ES-I3 (cell line): Measurements from ENCODE around the gene AP2M1.

ENCODE experiments used
- H3K36me3 ChIP-seq: 2 replicates; pipeline ENCODE4 v1.6.1; 2013; ENCODE audit warnings: mild to moderate bottlenecking, low read length, control low read depth, moderate library complexity; ENCODE audit not compliant: insufficient read depth
- H3K4me1 ChIP-seq: 2 replicates; pipeline ENCODE4 v1.6.1; 2013; ENCODE audit warnings: mild to moderate bottlenecking, control low read depth, low read length; ENCODE audit not compliant: insufficient read depth
- H3K9ac ChIP-seq: 2 replicates; pipeline ENCODE4 v1.6.1; 2013; ENCODE audit warnings: low read depth, mild to moderate bottlenecking, low read length, moderate library complexity
- H3K9me3 ChIP-seq: 2 replicates; pipeline ENCODE4 v1.6.1; 2013; ENCODE audit warnings: mild to moderate bottlenecking, low read length, moderate library complexity; ENCODE audit not compliant: control insufficient read depth, insufficient read depth

The AP2M1 gene

DNA sequence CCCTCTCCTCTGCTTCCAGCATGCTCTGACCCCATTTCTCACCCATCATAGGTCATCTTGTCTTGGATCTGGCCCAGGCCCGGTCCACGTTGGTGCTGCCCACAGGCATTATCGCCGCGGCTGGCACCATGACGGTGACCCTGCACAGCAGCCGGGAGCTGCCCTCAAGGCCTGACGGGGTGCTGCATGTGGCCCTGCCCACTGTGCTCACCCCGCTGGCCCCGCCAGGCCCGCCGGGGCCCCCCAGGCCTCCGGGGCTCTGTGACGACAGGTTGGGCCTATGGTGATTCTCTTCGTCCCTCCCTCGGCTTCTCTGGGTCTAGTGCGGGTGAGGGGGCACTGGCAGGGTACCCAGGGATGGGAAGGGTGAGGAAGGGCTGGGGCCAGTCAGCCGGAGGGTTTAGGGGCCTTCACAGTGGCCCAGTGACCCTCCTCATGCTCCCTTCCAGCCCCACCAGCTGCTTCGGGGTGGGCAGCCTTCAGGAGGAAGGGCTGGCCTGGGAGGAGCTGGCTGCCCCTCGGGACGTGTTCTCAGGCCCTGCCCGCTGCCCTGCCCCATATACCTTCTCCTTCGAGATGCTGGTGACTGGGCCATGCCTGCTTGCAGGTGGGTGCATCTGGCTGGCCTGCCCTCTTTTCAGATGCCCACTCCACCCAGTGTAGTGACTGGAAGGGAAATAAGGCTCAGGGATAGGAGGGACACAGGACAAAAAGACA is 58.6 kb downstream of the AP2M1 start:
- H3K9ac ChIP-seq: no peak overlapping the region
- H3K4me1 ChIP-seq: no peaks in the 10 kb centered on the region
- H3K36me3 ChIP-seq: no peaks in the 10 kb centered on the region
- H3K9me3 ChIP-seq: no peaks in the 10 kb centered on the region
